Hepatocyte (in vitro differentiated cells): ENCODE results near the gene CST7. TPM values are rescaled to one million over a fixed set of nuclear protein-coding genes. Genes with fewer than 3 reads are reported as not detected.

Experiments
- DNase-seq: peaks from one replicate; pipeline ENCODE4 v3.0.0-alpha.2; 2016; ENCODE audit warnings: low spot score
- H2AFZ ChIP-seq: fragments of 200-600 bp; sonication (generic); 2 replicates; pipeline ENCODE4 v1.6.0; 2016; ENCODE audit warnings: antibody characterized with exemption, mild to moderate bottlenecking
- H3K27ac ChIP-seq: fragments of 200-600 bp; sonication (generic); 2 replicates; pipeline ENCODE4 v1.5.1; 2016; ENCODE audit warnings: mild to moderate bottlenecking
- H3K27me3 ChIP-seq: fragments of 200-600 bp; sonication (generic); 2 replicates; pipeline ENCODE4 v1.6.1; 2016
- H3K36me3 ChIP-seq: fragments of 200-600 bp; sonication (generic); replicated peaks from 2 replicates; pipeline ENCODE4 v1.5.1; 2016; ENCODE audit warnings: low read depth; ENCODE audit not compliant: insufficient read depth
- H3K4me1 ChIP-seq: fragments of 200-600 bp; sonication (generic); 2 replicates; pipeline ENCODE4 v1.5.1; 2016; ENCODE audit warnings: mild to moderate bottlenecking, moderate library complexity; ENCODE audit not compliant: insufficient read depth
- H3K4me2 ChIP-seq: fragments of 200-600 bp; sonication (generic); 2 replicates; pipeline ENCODE4 v1.6.0; 2016
- H3K4me3 ChIP-seq: fragments of 200-600 bp; sonication (generic); 2 replicates; pipeline ENCODE4 v1.5.1; 2016; ENCODE audit warnings: mild to moderate bottlenecking
- H3K79me2 ChIP-seq: fragments of 200-600 bp; sonication (generic); 2 replicates; pipeline ENCODE4 v1.6.0; 2017; ENCODE audit warnings: mild to moderate bottlenecking
- H3K9me2 ChIP-seq: fragments of 200-600 bp; sonication (generic); replicated peaks from 2 replicates; pipeline ENCODE4 v1.6.0; 2017; ENCODE audit warnings: mild to moderate bottlenecking; ENCODE audit not compliant: insufficient read depth
- H3K9me3 ChIP-seq: fragments of 200-600 bp; sonication (generic); 2 replicates; pipeline ENCODE4 v1.5.1; 2016; ENCODE audit warnings: low read depth, mild to moderate bottlenecking
- H4K20me1 ChIP-seq: fragments of 200-600 bp; sonication (generic); 2 replicates; pipeline ENCODE4 v1.6.0; 2016; ENCODE audit warnings: mild to moderate bottlenecking; ENCODE audit not compliant: insufficient read depth, poor library complexity, severe bottlenecking
- EZH2 ChIP-seq: fragments of 200-600 bp; sonication (generic); IDR thresholded peaks from 2 replicates; pipeline ENCODE4 v1.6.1; 2016; ENCODE audit warnings: antibody characterized with exemption, mild to moderate bottlenecking, borderline replicate concordance
- EZH2phosphoT487 ChIP-seq: fragments of 200-600 bp; sonication (generic); IDR thresholded peaks from one replicate; pipeline ENCODE4 v1.6.1; 2018; ENCODE audit warnings: antibody characterized with exemption, mild to moderate bottlenecking, low read depth, moderate library complexity; ENCODE audit not compliant: unreplicated experiment, severe bottlenecking
- WGBS: methylation state at CpG from one replicate; pipeline ENCODE4 v1.1.6; 2016; ENCODE audit warnings: low lambda C conversion rate; ENCODE audit errors: missing lambda C conversion rate; 5-methylcytosine and 5-hydroxymethylcytosine counted together
- polyA plus RNA-seq: library from polyadenylated mRNA; unstranded; fragments of >200 nt; fragmentation: Nextera tagmentation; extraction: Ambion mirVana; gene quantifications from 2 replicates; pipeline ENCODE4 v1.2.1, GENCODE V29; 2016
- total RNA-seq: library from RNA; depleted of rRNA; stranded (reverse); fragments of >200 nt; gene quantifications from 2 replicates; pipeline ENCODE4 v1.2.3, GENCODE V29; 2014
- TF ChIP-seq, protein P1 (sequence below): fragments of 200-600 bp; sonication (generic); IDR thresholded peaks from 2 replicates; pipeline ENCODE4 v1.5.1; 2016; ENCODE audit warnings: antibody characterized with exemption, mild to moderate bottlenecking; ENCODE audit not compliant: poor library complexity

The CST7 gene
- total and polyA plus RNA-seq, 2 experiments from 2014 or later, result not detected

DNA sequence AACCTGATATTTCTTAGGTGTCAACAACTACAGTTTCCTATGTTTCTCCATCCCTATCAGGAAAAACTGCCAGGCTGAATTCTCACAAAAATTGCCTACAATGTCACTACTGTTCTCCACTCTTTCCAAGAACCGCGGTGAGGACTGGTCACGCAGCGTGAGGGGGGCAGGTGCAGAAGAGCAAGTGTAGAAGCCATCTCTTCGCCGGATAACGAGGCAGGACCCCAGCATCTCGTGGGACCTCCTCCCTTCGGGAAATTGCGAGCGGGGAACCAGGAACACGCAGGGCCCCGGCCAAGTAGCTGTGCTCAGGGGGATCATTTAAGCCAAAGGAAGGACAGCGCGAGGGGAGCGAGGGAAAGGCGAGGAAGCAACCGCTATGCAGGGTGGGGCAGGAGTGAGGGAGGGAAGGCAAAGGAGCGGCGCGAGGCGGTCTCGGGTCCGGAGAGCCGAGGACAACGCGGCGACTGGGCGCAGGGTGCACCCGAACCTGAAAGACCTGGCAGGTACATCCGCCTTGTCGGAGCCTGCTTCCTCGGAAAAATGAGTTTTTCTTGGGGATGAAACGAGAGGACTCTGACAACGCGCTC lies 42.9 kb downstream of the CST7 start:
- Histone ChIP-seq H3K4me1 (peaks cover 9% of the 10 kb centered on the region), H3K27ac (peak overlapping the region; percentile 96), H3K79me2 (peaks cover 47% of the 10 kb centered on the region), H2AFZ (peak overlapping the region; percentile 87), H3K27me3 (no peaks in the 10 kb centered on the region), H3K9me3 (no peaks in the 10 kb centered on the region), H3K4me3 (peak overlapping the region; percentile 65), H3K4me2 (peak overlapping the region; percentile 93), H3K9me2 (no peaks in the 10 kb centered on the region), H4K20me1 (peaks cover 7% of the 10 kb centered on the region), H3K36me3 (no peaks in the 10 kb centered on the region)
- peak; percentile 54 for DNase-seq
- under 1% methylated on average over 31 of the region's 36 CpGs for WGBS
- TF ChIP-seq EZH2, result no peak
- no peak for TF ChIP-seq EZH2phosphoT487
- TF ChIP-seq, protein P1, sequence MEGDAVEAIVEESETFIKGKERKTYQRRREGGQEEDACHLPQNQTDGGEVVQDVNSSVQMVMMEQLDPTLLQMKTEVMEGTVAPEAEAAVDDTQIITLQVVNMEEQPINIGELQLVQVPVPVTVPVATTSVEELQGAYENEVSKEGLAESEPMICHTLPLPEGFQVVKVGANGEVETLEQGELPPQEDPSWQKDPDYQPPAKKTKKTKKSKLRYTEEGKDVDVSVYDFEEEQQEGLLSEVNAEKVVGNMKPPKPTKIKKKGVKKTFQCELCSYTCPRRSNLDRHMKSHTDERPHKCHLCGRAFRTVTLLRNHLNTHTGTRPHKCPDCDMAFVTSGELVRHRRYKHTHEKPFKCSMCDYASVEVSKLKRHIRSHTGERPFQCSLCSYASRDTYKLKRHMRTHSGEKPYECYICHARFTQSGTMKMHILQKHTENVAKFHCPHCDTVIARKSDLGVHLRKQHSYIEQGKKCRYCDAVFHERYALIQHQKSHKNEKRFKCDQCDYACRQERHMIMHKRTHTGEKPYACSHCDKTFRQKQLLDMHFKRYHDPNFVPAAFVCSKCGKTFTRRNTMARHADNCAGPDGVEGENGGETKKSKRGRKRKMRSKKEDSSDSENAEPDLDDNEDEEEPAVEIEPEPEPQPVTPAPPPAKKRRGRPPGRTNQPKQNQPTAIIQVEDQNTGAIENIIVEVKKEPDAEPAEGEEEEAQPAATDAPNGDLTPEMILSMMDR, result no peak

DNA sequence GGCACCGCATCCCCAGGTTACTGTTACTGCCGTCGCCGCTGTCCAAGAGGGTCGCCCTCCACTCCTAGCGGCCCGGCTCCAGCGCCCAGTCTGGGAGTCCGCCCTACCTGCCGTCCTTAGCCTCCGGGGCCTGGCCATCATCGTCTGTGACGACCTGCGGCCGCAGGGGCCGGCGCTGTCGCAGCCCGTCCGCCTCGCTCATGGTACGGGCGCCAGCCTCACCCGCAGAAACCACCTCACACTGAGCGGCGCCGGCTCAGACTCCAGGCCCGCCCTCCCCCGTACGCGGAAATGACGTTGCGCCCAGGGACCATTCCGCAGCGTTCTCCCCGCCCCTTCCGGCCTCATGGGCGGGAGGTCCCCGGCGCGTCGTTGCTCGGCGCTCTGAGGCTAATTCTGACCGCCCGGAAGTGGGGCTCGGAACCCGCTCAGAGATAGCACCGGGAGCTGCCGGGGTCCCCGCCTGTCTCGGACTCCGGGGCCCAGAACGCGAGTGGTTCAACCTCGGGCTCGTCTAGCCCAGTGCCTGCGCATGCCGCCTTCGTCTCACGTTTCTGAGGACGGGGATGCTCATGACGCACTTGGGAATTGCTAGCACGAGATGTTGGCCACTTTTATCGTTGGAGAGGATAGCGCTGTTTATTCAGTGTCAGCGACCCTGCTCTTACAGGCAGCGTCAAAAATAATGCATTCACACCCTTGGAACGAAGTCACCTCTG lies 43.6 kb downstream of the CST7 start, which contains the start of gene APMAP:
Gene APMAP (minus strand): TSS at position 265 of the 719 bp plus-strand sequence. CDS start 63 bp downstream, at position 202.
- Histone ChIP-seq H3K4me2 (peak within 1 kb of the TSS; percentile 93), H3K27me3 (no peaks in the 10 kb centered on the region), H3K79me2 (peaks cover 43% of the 10 kb centered on the region), H3K9me2 (no peaks in the 10 kb centered on the region), H2AFZ (peak within 1 kb of the TSS; percentile 87), H4K20me1 (peaks cover 7% of the 10 kb centered on the region), H3K9me3 (no peaks in the 10 kb centered on the region), H3K4me1 (peaks cover 9% of the 10 kb centered on the region), H3K27ac (peak within 1 kb of the TSS; percentile 96), H3K4me3 (peak within 1 kb of the TSS; percentile 65), H3K36me3 (no peaks in the 10 kb centered on the region)
- TF ChIP-seq EZH2phosphoT487 (no peak), EZH2 (no peak)
- TF ChIP-seq, protein P1, result no peak
- WGBS, result under 1% methylated on average over 65 of the region's 69 CpGs
- peak; percentile 97 for DNase-seq

DNA sequence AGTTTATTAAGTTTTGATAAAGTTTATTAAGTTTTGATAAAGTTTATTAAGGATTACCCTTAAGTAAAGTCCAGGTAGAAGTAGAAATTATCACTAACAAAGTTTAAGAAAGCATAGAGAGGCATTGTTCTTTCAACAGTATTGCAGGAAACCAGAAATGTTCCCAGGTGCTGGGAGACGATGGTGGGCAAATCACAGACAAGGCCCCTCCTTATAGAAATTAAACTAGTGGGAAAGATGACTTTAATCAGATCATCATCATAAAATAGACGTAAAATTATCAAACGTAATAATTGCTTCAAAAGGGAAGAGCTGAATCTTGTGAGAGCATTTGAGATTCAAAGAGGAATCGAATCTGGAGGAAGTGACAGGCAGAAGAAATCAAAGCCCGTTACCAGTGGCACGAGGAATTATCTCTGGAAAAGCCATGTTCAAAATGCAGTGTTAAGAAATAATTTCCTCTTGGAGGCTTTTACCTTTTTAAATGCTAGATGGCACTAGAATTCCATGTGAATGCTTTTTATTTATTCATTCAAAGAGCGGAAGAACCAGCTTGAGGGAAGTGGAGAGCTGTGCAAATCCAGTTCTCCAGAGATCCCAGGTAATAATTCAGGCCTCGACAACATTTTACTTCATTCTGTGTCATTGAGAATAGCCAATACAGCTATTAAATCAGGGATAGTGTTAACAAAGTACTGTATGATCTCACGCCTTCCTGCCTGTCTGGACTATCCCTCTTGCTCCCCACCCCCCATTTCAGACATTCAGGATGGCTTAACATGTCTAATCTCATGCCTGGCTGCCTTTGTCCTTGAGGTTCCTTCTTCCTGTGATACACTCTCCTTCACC lies 44.5 kb downstream of the CST7 start:
- Histone ChIP-seq H3K9me2 (no peaks in the 10 kb centered on the region), H3K9me3 (no peaks in the 10 kb centered on the region), H3K4me1 (peaks cover 9% of the 10 kb centered on the region), H3K27me3 (no peaks in the 10 kb centered on the region), H3K4me2 (peak overlapping the region; percentile 80), H3K4me3 (peak overlapping the region; percentile 57), H3K36me3 (no peaks in the 10 kb centered on the region), H3K27ac (peak overlapping the region; percentile 96), H4K20me1 (peaks cover 7% of the 10 kb centered on the region), H3K79me2 (peaks cover 35% of the 10 kb centered on the region), H2AFZ (peak overlapping the region; percentile 82)
- DNase-seq, result peak; percentile 42
- TF ChIP-seq, protein P1, result peak; percentile 39
- TF ChIP-seq EZH2phosphoT487 (no peak), EZH2 (no peak)
- WGBS, result 72% methylated on average over 9 of the region's 9 CpGs
